Inflammatory macrophage treated with lipopolysaccharide for 1 hour (primary cell): Measurements from ENCODE around the gene FCRL5.
"Not testable (repeated sequence)": the region's sequence is repeated elsewhere in the genome, so short reads cannot be mapped to it uniquely, and the experiment has no call there.

Source experiments
- DNase-seq, 2 donors: peaks; one replicate each; pipeline ENCODE4 v3.0.0-alpha.2; 2020 to 2022

Gene FCRL5

GRCh38 chr1:157487096-157487495, 65.2 kb downstream of the FCRL5 start:
- DNase-seq, result no peak

- DNase-seq, result not testable (repeated sequence)
These were observed 65.9 kb downstream of the FCRL5 start for GRCh38 chr1:157486400-157486799.

- DNase-seq, result no peak
These were observed 66.5 kb downstream of the FCRL5 start for GRCh38 chr1:157485793-157486192.

DNA sequence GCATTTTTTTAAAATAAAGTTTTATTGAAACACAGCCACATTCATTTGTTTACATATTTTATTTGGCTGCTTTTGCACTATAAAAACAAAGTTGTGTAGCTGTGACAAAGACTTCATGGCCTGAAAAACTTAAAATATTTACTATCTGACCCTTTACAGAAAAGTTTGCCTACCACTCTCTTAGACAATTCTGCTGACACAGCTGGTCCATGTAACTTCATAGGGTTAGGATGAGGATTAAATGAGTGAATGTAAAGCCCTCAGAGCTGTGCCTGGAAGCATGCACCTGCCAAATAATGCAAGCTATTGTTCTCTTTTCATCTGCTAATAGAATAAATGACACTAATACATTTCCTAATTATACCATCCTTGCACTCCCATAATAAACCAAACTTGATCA, 67.7 kb downstream of the FCRL5 start:
- no peak for DNase-seq

DNA sequence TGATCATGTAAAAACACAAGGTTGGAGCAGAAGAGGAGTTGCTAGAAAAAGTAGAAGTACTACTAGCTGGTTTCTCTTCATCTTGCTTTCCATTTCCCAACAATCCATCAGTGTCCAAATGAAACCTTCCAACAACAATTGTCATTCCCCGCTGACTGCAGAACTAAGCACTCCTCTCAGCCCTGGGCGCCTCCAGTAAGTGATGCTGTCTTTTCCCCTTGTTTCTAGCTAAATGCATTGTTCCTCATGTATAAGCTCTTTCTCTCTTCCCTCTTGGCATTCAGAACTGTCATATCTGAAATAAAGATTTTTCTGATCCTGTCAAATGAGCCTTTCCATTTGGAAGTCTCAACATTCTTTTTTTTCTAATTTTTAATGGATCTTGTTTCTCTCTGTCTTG, 68.7 kb downstream of the FCRL5 start:
- no peak for DNase-seq

DNA sequence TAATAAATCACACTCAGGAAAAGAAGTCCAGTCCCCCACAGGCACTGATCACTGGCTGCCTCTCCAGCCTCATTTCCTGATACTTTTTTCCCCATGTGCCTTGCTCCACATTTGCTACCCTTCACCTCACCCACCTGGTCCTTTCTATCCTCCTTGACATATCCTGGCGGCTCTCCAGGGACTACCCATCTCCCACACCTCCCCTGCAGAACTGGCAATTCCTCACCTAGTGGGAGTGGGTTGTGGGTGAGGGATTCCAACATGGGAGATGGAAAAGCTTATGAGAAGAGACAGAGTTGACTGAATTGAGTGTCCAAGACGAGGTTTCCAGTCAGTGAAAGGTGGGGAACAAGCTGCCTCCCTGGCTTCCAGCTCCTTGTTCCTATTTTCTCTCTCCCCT, 69.6 kb downstream of the FCRL5 start:
- no peak for DNase-seq

DNA sequence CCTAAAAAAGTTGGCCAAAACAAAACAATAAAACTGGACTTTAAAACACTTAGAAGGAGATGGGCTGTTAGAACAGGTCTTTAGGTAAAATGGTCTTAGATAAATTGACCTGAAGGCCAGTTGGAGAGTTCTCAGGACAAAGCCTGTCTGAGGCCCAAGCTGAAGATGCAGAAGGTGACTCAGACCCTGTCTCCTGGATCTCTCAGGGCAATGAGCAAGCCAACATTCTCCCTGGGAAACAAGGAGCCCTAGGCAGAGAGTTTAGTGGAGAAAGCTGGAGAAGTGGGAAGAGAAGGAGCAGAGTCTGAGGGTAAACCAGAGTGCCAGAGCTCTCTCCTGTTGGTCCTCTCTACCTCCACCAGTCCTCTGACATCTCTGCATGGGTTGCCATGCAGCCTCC, 70.1 kb downstream of the FCRL5 start:
- DNase-seq, result no peak

DNA sequence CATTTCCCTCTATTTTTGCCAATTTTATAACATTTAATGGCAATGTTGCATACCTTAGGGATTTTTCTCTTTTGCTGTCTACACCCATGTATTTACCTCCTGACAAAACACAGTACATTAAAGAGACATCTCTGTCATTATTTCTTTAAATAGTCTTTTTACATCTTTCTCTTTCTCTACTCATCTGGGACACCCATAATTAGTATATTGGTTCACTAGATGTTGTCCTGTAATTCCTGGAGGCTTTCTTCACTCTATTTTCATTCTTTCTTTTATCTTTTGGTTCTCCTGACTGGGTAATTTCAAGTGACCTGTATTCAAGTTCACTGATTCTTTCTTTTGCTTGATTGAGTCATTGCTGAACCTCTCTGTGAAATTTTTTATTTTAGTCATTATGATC, 74.3 kb downstream of the FCRL5 start:
- DNase-seq, result no peak

DNA sequence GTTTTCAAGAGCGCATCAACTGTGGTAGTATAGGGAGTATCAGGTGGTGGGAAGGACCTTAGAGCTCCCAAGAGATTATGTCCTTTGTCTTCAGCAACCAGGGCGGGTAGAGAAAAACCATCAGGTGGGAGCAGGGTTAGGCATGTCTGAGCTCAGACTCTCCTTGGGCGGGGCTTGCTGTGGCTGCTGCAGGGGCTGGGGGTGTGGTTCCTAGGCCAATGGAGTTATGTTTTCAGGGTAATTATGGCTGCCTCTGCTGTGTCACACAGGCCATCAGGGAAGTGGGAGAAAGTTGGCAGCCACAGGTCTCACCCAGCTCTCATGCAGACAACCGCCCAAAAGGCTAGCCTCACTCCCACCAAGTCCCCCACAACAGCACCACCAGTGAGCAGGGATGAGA, 74.9 kb downstream of the FCRL5 start:
- no peak for DNase-seq

DNA sequence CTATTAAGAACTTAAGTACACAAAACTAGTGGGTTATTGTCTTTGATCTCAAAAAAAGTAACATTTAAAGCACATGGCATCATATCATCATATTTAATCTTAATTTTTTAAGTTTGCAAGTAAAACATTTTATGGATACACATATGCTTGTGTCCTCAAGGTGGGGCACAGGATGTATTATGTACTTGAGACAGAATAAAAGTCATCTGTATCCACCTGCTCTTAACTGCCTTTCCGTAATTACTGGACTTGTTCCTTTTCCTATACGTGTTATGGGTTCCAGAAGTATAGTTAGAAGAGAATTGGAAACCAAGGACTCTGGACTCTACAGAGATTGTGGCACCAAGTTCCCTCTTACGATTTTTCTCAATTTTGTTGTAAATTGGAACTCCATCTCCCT, 79.4 kb downstream of the FCRL5 start:
- no peak for DNase-seq

DNA sequence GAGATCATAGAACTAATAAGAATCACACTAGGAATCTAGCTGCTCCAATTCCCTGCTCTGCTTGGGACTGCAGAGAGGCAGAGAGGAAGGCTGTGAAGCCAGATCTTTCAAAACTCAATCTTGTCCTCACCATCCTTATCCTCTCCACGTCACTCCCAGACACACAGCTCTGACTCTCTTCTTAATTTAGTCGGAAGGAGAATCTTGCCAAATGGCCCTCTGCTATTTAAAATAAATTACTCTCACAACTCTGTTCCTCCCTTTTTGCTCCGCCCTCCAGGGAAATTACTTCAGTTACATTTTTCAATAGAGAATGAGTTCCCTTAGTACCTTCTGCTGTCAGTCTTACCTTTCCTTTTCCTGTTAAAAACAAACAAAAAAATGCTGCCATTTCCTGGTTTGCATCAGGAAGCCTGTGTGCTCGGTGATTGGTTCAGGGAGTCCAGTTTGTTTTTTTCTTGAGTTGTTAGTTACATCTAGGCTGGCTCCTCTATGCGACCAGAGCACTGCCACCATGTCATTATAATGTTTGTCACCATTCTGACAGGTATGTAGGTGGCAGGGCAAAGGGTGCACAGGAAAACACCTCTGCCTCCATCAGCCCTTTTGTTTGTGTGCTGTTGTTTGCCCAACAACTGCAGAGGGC, 80.1 kb downstream of the FCRL5 start:
- no peak for DNase-seq

DNA sequence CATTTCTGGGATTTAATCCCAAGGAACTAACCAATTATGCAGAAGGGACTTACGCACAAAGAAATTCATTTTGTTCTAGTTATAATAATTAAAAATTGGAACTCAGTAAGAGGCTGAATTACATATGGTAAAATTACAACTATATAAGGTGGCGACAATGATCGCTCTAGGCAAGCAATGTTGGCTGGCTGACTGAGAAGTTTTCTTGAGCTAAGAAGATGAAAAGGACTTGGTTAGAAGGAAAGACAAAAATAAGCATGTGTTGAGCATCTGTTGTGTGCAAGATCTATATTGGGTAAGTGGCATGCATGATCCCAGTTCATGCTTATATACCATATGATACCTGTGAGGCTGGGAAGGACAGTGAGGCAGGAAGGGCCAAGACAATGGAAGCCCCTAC, 80.8 kb downstream of the FCRL5 start:
- DNase-seq, result no peak

GRCh38 chr1:157469752-157470675, 82.3 kb downstream of the FCRL5 start:
- DNase-seq, result peak; percentile 13 to 22

- no peak for DNase-seq
These were observed 83.0 kb downstream of the FCRL5 start for GRCh38 chr1:157469300-157469699.

GRCh38 chr1:157466011-157466410, 86.3 kb downstream of the FCRL5 start:
- no peak for DNase-seq
